ENCODE measurements around the gene ADAM22.

DNA sequence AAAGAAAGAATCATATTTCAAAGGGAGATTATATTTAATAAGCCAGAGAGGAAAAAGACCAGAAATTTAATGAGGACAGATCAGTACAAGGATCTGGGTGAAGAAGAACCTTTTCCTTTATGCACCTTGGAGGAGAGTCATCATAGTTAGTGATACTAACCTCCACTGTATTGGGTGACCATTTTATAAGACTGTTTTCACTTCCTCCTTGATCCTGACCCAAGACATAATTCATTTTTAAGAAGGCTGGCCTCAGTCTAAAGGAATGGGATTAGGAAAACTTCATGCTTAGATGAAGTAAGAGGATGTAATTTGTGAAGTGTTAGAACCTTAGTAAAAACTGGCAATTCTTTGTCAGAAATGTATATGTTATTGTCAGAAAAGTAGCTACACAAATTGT lies 68.6 kb downstream of the ADAM22 start:
- TF ChIP-seq, protein P1, sequence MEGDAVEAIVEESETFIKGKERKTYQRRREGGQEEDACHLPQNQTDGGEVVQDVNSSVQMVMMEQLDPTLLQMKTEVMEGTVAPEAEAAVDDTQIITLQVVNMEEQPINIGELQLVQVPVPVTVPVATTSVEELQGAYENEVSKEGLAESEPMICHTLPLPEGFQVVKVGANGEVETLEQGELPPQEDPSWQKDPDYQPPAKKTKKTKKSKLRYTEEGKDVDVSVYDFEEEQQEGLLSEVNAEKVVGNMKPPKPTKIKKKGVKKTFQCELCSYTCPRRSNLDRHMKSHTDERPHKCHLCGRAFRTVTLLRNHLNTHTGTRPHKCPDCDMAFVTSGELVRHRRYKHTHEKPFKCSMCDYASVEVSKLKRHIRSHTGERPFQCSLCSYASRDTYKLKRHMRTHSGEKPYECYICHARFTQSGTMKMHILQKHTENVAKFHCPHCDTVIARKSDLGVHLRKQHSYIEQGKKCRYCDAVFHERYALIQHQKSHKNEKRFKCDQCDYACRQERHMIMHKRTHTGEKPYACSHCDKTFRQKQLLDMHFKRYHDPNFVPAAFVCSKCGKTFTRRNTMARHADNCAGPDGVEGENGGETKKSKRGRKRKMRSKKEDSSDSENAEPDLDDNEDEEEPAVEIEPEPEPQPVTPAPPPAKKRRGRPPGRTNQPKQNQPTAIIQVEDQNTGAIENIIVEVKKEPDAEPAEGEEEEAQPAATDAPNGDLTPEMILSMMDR (IDR thresholded peaks at IDR 0.05): no peak
- no peak for TF ChIP-seq POLR2A (IDR thresholded peaks at IDR 0.05)
